Prostate gland (tissue), 2 donors: ENCODE measurements around the gene TANC1.

ENCODE experiments used
- CTCF ChIP-seq, 4 experiments: fragments of 200-600 bp in 2 of 4; fragments of 450-650 bp in 2 of 4; sonication (generic) in 2 of 4; IDR thresholded peaks; 1 replicate in 3 of 4; 2 replicates in 1 of 4; pipeline ENCODE4 v1.5.1; 2016 to 2019; ENCODE audit warnings: antibody characterized with exemption in 4 of 4, mild to moderate bottlenecking in 2 of 4, moderate library complexity in 2 of 4
- POLR2A ChIP-seq: fragments of 450-650 bp; IDR thresholded peaks from one replicate; pipeline ENCODE4 v1.6.1; 2016; ENCODE audit warnings: antibody characterized with exemption, mild to moderate bottlenecking

GRCh38 chr2:159128191-159128590, 159.8 kb downstream of the TANC1 start:
- TF ChIP-seq POLR2A = no peak
- TF ChIP-seq CTCF (IDR thresholded peaks at IDR 0.05) = no peak
